Stimulated activated naive CD4-positive, alpha-beta T cell treated with Interleukin-2 at 50 U/mL for 16 hours (primary cell): ENCODE data around the gene ARID3C.

ENCODE experiments used
- DNase-seq: peaks from one replicate; lab custom pipeline; 2025; lab: John Stamatoyannopoulos, UW

Gene ARID3C, protein sequence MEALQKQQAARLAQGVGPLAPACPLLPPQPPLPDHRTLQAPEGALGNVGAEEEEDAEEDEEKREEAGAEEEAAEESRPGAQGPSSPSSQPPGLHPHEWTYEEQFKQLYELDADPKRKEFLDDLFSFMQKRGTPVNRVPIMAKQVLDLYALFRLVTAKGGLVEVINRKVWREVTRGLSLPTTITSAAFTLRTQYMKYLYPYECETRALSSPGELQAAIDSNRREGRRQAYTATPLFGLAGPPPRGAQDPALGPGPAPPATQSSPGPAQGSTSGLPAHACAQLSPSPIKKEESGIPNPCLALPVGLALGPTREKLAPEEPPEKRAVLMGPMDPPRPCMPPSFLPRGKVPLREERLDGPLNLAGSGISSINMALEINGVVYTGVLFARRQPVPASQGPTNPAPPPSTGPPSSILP

DNA sequence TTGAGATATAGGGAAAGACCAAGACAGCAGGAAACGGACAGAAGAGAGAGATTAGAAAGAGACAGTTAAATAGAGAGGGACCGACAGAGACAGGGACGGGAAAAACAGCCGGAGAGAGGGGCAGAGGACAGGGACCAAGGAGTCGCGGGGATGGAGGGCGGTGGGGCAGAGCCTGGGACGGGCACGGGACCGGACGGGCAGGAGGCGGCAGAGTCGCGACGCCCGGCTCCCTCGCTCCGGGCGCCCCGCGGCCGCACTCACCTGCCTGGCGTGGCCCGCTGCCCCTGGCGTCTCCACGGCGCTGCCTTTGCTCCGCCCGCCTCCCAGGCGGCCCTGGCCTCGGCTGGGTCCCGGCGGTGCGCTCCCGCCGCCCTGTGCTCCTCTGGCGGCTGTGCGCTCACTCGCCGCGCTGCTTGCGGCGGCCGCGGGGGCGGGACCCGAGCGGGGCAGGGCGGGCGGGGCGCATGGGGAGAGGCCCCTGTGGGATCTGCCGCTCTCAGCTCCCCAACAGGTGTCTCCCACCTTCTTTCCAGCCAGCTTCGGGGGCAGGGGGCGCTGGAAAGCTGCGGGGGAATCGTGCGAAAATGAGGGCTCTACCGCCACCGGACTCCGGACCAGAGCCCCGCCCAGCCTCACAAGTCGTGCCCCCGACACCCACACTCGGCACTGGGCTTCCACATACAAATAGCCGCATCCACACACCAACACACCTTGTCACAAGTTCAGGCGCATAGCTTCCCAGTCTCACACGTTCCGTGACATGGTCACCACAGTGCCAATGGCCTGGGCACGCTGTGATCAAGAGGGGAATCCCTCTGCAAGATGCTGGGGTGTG lies at the start of gene ARID3C:
Gene ARID3C (minus strand): TSS at position 411 of the 835 bp plus-strand sequence. CDS start 1,052 bp downstream, outside the sequence.
- DNase-seq: peak; percentile 42

DNA sequence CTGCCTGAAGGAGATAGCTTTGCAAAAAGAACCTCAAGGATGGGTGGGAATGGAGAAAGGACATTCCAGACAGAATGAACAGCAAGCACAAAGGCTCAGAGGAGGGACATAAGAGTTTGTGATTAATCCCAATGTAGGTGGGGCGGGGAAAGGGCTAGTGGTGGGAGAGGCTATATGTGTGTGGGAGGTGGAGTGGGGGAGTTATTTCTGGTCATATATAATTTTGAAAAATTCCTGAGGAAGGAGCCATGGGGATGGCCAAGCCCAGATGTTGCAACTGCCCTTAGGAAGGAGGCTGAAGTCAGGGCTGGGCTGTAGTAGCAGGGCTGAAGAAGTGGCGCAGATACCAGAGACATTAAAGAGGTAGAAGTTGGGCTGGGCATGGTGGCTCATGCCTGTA lies 47.0 kb upstream of the ARID3C start:
- DNase-seq: no peak

DNA sequence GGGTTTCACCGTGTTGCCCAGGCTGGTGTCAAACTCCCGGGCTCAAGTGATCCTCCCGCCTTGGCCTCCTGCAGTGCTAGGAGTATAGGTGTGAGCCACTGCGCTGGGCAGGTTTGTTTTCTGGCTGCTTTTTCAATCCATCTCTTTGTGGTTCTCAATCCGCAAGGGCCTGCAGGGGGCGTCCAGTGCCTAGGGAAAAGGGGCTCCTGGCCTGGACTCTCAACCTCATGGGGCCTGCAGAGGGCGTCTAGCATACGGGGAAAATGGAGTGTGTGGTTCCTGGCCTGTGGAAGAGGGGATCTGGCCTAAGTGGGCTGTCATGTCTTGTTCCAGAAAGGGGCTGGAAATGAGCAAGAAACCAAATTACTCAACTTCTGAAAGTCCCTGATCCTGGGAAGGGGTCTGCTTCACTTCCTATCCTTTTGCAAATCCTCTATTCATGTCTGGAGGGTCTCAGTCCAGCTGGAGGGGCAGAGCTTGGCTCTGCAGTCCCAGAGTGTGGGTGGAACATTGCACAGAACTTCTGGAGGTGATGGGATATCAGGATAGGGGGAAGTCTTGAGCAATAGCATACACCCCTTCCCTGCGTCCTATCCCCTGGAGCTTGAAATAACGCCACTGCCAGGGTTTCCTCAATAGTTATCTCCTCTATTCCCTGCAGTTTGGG lies 46.3 kb upstream of the ARID3C start:
- peak; percentile 23 for DNase-seq

DNA sequence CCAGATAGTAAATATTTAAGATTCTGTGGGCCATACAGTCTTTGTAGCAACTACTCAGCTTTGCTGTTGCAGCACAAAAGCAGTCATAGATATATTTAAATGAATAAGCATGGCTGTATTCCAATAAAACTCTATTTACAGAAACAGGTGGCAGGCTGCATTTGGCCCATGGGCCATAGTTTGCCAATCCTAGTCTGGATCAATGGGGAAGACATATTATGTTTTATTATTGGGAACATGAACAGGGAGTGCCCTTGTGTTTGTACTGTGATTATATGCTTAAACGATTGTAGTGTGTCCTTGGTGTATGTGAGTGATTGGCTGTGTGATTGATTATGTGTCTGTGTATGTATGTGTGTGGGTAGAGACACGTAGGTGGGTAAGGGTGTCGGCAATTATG lies 45.6 kb upstream of the ARID3C start:
- DNase-seq: no peak

DNA sequence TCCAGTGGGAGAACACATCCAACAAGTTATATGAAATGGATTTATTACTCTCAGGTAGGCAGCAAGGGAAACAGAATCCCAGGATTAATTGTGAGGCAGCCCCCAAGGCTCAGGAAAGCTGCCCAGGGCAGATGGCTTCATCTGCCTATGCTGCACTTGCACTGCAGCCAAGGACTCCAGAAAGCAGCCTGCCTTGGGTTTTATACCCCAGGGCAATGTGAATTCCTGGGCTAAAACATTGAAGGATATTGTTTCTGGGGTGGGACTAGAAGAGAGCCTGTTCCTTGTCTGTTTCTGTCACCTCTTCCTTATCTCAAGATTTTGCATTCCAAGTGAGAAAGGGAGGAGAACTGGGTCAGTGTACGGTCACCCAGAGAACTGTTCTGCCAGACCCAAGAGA lies 42.4 kb upstream of the ARID3C start:
- no peak for DNase-seq

DNA sequence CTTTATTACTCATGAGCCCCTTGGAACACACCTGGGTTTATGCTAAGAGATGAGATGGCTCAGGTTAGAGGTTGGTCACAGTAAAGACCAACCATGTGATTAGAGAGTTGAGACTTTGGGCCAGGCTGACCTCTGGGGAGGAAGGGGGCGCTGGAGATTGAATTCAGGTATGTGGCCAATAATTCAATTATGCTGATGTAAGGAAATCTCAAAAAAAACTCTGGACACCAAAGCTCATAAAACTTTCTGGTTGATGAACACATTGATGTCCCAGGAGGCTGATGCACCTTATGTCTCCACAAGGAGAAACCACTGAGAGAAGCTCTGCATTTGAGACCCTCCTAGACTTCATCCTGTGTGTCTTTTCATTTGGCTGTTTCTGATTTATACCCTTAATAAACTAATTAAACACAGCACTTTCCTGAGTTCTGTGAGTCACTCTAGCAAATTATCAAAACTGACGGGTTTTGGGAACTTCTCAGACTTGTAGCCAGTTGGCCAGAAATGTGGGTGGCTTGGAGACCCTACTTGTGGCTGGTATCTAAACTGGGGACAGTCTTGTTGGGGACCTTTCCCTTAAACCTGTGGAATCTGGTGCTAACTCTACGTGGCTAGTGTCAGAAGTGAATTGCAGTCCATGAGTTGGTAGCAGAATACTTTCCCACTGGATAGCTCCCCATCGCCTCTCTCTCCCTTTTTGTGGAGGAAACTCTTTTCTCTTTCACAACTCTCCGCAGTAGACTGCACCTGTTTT lies 41.1 kb upstream of the ARID3C start:
- DNase-seq: no peak

DNA sequence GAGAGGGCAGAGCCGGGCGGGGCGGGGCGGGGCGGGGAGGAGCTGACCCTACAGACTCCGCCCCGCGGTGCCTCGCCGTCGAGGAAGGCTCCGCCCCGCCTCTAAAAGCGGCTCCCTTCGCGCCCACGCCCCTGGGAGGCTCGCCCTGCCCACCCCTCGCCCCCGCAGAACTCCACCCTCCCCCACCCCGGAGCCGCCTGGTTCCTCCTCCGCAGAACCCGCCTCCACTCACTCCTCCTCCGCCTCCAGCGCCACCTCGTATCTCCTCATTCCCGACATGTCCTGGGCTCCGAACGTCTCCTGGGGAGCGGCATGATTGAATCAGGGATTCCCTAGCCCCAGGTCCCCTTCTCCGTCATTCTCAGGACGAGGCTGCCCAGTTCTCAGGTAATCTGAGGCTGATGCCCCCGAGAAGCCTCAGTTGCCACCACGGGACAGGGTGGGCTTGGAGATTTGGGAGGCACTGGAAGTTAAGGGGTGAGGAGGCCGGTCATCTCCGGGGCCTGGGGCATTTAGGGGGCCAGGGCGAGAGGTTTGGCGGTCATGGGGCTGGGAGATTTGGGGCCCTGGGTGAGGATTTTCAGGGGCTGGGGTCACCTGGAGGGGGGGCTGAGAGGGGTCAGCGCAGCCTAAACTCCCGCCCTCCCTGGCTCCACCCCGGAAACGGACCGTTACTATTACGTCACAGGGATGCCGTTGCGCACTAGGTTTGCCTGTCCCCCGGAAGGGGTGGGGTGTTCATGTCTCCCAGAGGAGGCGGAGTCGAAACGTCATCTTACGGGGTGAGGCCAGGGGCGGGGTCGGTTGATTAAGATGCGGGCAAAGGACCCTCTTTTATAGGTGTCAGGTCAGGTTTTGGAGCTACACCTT lies 36.8 kb upstream of the ARID3C start:
- DNase-seq: peak; percentile 81

DNA sequence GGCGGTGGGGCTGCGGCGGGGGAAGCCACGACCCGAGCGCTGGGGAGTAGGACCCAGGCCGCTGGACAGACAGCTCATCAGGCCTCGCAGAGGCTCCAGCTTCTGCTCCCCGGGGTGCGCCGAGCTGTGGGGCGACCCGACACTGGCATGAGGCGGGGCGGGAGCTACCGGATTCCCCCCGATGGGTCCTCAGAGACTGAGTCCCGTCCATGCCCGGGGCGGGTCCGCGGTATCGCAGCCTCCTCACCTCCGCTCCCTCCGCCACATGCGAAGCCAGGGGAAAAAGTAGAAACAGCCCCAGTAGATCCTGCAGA lies 36.2 kb upstream of the ARID3C start:
- DNase-seq: no peak

DNA sequence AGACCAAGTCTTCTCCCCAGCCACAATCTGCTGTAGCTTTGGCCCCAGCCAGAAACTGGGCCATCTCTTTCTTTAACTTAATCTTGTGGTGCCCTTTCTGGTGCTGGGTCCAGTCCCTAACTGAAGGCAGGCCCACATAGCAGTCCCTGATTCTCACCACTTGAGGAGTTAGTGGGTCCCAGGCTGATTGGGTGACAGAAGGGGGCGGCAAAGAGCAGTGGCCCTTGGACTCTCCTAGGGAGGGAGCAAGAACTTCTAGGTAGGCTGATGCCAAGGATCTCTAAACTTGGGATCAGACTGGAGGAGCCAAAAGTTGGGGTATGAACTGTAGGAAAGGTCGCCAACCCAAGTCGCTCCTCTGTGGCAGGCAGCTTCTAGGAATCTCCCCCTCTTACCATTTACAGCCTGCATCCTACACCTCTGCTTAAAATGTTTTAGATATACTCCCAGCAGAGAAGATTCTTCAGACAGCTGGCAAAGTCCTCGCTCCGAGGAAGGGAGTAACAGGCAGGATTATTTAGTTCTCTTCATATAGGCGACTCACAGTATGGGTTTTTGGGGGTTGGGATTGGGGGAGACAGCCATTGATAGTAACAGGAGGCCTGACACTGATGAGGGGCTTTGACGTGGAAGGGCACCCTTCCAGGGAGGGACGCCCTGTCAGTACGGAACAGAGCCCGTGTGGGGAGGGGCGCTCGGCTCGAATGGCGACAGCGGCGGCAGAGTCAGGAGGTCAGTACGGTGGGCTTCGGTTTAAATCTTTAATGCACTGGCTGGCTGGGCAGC lies 35.6 kb upstream of the ARID3C start:
- peak; percentile 56 for DNase-seq

DNA sequence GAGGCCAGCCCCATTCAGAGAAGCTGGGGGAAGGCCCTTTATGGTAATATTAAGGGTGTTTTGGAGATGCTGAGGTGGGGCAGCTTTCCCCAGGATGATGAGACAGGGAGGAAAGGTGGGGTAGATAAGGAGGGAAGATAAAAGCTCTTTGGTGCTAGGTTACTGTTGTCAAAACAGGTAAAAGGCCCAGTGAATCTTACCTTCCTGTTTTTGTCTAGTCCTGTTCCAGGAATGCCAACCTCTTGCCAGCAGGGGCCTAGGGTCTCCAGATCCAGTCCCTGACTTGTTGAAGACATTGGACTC lies 34.4 kb upstream of the ARID3C start:
- DNase-seq: no peak

DNA sequence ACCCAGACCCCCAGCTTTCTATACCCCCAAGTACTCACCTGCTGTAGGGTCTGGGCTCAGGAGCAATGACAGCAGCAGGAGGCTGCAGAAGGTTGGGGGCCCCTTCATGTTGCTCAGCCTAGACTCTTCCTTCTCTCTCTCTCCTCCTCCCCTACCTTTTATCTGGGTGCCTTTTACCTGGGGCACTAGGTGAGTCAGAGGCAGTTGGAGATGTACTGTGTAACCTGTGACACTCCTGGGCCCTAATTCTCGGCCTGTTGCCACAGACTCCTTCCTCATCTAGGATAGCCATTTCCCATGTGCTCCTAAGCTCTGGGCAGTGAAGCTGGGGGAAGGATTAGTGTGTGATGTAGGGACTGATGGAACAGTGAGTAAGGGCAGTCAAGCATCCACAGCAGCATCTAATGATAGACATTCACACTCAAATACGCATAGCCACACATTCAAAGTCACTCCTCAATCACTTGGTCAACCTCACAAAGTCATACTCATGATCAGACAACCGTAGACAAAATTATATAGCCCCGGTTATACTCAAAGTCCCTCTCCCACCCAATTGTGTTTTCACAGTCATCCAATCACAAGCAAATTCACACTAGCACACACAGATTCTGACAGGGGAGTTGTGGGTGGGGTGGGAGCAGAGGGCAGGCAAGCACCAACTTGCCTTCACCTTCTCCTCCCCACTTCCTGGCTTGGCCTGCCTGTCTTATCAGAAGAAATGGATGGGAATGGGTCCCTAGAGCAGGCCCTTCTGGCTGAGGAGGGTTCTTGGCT lies 33.8 kb upstream of the ARID3C start, which contains the start of gene CCL27:
Gene CCL27 (minus strand): TSS at position 132 of the 777 bp plus-strand sequence. CDS start 24 bp downstream, at position 108.
- DNase-seq: no peak

DNA sequence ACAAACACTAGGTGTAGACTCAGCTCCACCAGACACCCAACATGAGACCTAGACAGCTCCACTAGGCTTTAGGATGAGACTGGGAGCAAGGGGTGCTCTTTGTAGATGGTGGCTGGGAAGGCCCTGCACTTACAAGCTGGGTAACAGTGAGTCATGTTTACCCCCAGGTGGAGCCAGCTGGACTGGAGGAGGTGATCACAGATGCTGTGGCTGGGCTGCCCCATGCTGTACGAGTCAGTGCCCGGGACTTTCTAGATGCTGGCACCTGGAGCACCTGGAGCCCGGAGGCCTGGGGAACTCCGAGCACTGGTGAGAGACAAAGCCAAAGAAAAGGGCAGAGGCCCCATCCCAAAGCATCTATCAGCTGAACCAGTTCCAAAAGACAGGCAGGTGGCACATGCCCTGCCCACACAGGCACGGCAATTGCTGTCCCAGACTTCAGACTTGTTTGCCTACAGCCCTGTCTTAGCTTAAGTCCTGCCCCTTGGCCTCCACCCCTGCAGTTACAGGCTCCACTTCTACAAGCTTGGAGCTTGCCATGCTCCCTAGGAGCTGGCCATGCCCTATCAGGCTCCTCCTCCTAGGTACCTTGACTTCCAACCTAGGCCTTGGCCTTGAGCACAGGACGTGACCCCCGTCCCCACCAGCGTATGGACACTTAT lies 30.9 kb upstream of the ARID3C start:
- DNase-seq: no peak

DNA sequence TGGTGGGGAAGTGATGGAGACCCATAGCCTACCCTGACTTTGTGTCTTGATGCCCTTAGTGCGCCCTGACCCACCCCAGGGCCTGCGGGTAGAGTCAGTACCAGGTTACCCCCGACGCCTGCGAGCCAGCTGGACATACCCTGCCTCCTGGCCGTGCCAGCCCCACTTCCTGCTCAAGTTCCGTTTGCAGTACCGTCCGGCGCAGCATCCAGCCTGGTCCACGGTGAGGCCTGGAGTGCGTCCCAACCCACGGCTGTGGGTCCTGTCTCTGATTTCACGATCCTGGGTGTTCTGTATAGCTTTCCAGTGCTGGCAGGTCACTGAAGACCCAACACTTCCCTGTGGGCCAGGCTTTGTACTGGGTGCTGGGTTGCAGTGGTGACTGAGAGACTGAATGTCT lies 29.6 kb upstream of the ARID3C start:
- DNase-seq: no peak

DNA sequence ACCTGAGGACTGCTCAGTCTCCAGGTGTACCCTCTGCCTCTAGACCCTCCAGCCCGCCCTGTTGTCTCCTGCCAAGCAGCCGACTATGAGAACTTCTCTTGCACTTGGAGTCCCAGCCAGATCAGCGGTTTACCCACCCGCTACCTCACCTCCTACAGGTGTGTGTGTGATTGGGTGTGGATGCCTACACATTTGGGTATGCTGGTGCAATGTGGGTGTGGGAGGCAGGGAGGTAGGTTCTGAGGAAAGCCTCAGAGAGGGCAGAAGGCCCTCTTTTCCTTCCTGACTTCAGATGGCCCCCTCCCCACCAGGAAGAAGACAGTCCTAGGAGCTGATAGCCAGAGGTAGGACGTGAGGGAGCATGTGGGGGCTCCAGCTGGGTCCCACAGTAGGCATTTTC lies 28.1 kb upstream of the ARID3C start:
- no peak for DNase-seq

DNA sequence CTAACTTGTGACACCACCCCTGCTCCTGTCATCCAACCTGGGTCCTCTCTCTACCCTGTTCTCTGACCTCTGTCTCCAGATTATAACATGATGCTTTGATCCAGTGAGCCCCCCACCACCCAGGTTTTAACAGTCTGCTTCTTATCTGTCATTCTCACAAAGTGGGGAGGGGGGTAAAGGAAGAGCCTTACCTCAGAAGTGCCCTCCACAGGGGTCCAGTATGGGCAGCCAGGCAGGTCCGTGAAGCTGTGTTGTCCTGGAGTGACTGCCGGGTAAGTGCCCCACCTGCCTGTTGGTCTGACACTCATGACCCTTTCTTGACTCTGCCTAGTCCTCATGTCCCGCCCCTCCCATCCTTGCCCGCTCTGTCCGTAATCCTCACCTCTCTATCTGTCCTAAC lies 26.5 kb upstream of the ARID3C start:
- DNase-seq: no peak

DNA sequence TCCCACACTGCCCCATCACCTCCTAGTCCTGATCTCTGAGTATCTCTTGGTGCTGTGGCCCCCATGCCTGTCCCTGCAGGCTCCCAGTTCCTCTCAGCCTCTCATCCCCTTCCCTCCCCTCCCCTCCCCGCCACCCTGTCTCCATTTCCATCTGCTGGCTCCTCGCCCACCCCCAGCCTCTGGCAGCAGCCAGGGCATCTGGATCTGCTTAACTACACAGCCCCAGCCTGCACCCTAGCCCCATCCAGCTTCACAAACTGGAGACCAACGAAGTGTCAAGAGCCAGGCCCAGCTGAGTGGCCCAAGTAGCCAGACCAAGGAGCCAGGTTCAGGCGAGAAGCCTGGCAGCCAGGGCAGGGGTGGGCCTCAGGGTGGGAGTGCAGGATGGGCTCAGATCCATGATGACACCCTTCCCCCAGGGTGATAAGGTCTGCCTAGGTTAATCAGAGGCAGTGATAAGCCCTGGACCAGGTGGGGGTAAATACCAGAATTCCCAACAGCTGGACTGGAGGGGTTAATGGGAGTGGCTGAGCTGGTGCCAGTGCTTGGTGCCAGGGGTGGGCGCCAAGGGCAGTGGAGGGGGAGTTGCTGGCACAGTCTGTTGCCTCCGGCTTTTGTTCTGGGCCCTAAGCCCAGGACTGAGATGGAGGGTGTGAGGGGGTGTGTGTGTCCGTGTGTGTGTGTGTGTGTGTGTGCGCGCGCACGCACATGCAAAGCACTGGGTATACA lies 25.6 kb upstream of the ARID3C start:
- DNase-seq: no peak

DNA sequence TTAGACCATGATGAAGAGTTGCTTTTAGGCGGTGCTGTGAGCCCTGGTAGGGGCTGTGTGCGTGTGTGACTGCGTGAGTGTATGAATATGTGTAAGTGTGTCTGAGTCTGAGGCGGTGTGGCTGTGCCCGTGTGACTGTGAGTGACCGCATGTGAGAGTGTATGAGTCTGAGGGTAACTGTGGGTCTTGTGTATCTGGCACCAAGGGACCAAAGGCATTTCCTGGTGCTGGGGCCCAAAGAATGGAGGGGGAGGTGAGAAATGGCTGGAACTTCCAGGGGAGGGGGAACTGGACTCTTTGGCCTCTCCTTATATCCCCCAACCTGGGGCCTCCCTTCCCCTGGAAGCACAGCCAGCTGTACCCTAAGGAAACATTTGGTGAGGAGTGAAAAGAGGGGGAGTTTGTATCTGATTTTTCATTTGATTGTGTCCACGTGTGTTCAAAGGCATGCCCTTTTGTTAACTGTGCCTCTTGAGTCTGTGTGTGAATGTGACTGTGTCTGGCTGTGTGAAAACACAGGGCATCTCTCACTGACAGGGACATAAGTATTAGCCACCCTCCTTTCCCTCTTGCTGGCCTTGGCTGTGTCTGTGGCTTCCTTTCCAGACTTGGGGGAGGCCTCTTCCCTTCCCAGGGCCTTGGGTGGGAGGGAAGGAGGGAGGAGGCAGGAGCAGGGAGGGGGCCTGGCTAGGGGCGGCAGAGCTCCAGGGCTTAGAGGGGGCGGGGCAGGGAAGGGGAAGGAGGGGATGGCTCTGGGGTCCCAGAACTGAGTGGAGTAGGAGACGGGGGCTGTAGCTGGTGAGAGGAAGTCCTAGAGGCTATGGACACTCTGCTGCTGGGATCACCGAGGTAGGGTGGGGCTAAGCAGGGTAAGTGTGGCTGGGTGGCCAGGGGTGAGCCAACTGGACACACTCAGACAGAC lies 24.5 kb upstream of the ARID3C start:
- no peak for DNase-seq
